Left ventricle myocardium inferior (tissue), 1 donor: ENCODE data around the gene SDK1. TPM values are rescaled to one million over a fixed set of nuclear protein-coding genes. Genes with fewer than 3 reads are reported as not detected.

Experiments
- DNase-seq: peaks from one replicate; pipeline ENCODE4 v3.0.0-alpha.2; 2020
- H3K27ac ChIP-seq: fragments of 200-600 bp; replicated peaks from 2 replicates; pipeline ENCODE4 v1.8.0; 2021
- H3K27me3 ChIP-seq: fragments of 200-600 bp; 2 replicates; pipeline ENCODE4 v1.8.0; 2021; ENCODE audit warnings: low read depth
- H3K36me3 ChIP-seq: fragments of 200-600 bp; 2 replicates; pipeline ENCODE4 v1.8.0; 2021
- H3K4me1 ChIP-seq: fragments of 200-600 bp; 2 replicates; pipeline ENCODE4 v1.8.0; 2021
- H3K4me3 ChIP-seq: fragments of 200-600 bp; 2 replicates; pipeline ENCODE4 v1.8.0; 2021; ENCODE audit warnings: mild to moderate bottlenecking, moderate library complexity
- H3K9me3 ChIP-seq: fragments of 200-600 bp; replicated peaks from 2 replicates; pipeline ENCODE4 v1.8.0; 2021
- CTCF ChIP-seq: fragments of 200-600 bp; IDR thresholded peaks from 2 replicates; pipeline ENCODE4 v1.8.0; 2021; ENCODE audit warnings: antibody characterized with exemption, mild to moderate bottlenecking, borderline replicate concordance
- intact Hi-C: fragments of 100-400 bp; cut with micrococcal nuclease; formaldehyde crosslinking; loops from one replicate; pipeline ENCODE4 v1.11.0; 2022
- total RNA-seq: library from RNA; stranded (reverse); fragmentation: NEBNext Ultra II Directional; extraction: Animal tissue kit (Norgen Biotek cat#: 25700); gene quantifications from one replicate; pipeline ENCODE4 v1.2.1, GENCODE V29; 2021
- donor health status: DM: no; HTN: yes; CAD: no; lungs with severe emphysema.

SDK1 gene
- total RNA-seq, 1 donor from 2014 or later = 1.3 TPM

GRCh38 chr7:3778345-3778744 is 477.3 kb downstream of the SDK1 start:
- no peak for TF ChIP-seq CTCF
- no peak overlapping the region for H3K27ac ChIP-seq

GRCh38 chr7:3780016-3780415 is 479.0 kb downstream of the SDK1 start:
- Histone ChIP-seq H3K9me3 (peaks cover 42% of the 10 kb centered on the region), H3K36me3 (no peaks in the 10 kb centered on the region), H3K4me1 (no peaks in the 10 kb centered on the region), H3K4me3 (no peak overlapping the region), H3K27me3 (peaks cover 6% of the 10 kb centered on the region), H3K27ac (no peak overlapping the region)
- DNase-seq = no peak
- intact Hi-C loops = no loop called here
- no peak for TF ChIP-seq CTCF

More at GRCh38 chr7:3778345-3778744, 477.3 kb downstream of the SDK1 start:
- no peak for DNase-seq
- H3K4me1 ChIP-seq = no peaks in the 10 kb centered on the region
- H3K27me3 ChIP-seq = no peaks in the 10 kb centered on the region
- no peak overlapping the region for H3K4me3 ChIP-seq
- no peaks in the 10 kb centered on the region for H3K36me3 ChIP-seq
- intact Hi-C loops = no loop called here
- peaks cover 35% of the 10 kb centered on the region for H3K9me3 ChIP-seq

- H3K9me3 ChIP-seq = peaks cover 42% of the 10 kb centered on the region
- H3K27me3 ChIP-seq = peaks cover 7% of the 10 kb centered on the region
- no peak overlapping the region for H3K4me3 ChIP-seq
- TF ChIP-seq CTCF = no peak
- intact Hi-C loops = no loop called here
- H3K36me3 ChIP-seq = no peaks in the 10 kb centered on the region
- H3K4me1 ChIP-seq = no peaks in the 10 kb centered on the region
- DNase-seq = no peak
- H3K27ac ChIP-seq = no peak overlapping the region
Measured at GRCh38 chr7:3780525-3780924, 479.5 kb downstream of the SDK1 start.

- Histone ChIP-seq H3K4me1 (no peaks in the 10 kb centered on the region), H3K4me3 (no peak overlapping the region), H3K27me3 (peaks cover 7% of the 10 kb centered on the region), H3K36me3 (no peaks in the 10 kb centered on the region), H3K9me3 (peaks cover 42% of the 10 kb centered on the region), H3K27ac (no peak overlapping the region)
- no peak for DNase-seq
- intact Hi-C loops = no loop called here
- no peak for TF ChIP-seq CTCF
Measured at GRCh38 chr7:3781607-3782006, 480.6 kb downstream of the SDK1 start.

GRCh38 chr7:3787717-3788264 is 486.7 kb downstream of the SDK1 start:
- Histone ChIP-seq H3K4me3 (no peak overlapping the region), H3K27ac (no peak overlapping the region), H3K36me3 (no peaks in the 10 kb centered on the region), H3K9me3 (peaks cover 13% of the 10 kb centered on the region), H3K4me1 (no peaks in the 10 kb centered on the region), H3K27me3 (peaks cover 25% of the 10 kb centered on the region)
- intact Hi-C loops = no loop called here
- no peak for TF ChIP-seq CTCF
- no peak for DNase-seq
